T-helper 1 cell treated with Interleukin-12 subunit alpha and Interleukin-12 subunit beta and Interleukin-4 antibody, amounts not matched to agents 30 ng/mL and 1 ng/mL, for 36 hours (primary cell): ENCODE data around the gene PREX1. TPM values are rescaled to one million over a fixed set of nuclear protein-coding genes. Genes with fewer than 3 reads are reported as not detected.

Experiments
- intact Hi-C: fragments of 100-400 bp; cut with micrococcal nuclease; formaldehyde crosslinking; loops from one replicate; pipeline ENCODE4 v1.15.1; 2024
- total RNA-seq: library from RNA; stranded (reverse); gene quantifications from 2 replicates; pipeline ENCODE4 v1.2.3, GENCODE V29; 2022

Gene PREX1
- total RNA-seq, 1 donor from 2014 or later: 119 TPM

GRCh38 chr20:48738094-48738398, 89.8 kb downstream of the PREX1 start:
- intact Hi-C loops: loop anchor here (5.0 to 10.0 kb wide), 2 partner anchors 44 to 167 kb away; no protein-coding TSS in a partner anchor

DNA sequence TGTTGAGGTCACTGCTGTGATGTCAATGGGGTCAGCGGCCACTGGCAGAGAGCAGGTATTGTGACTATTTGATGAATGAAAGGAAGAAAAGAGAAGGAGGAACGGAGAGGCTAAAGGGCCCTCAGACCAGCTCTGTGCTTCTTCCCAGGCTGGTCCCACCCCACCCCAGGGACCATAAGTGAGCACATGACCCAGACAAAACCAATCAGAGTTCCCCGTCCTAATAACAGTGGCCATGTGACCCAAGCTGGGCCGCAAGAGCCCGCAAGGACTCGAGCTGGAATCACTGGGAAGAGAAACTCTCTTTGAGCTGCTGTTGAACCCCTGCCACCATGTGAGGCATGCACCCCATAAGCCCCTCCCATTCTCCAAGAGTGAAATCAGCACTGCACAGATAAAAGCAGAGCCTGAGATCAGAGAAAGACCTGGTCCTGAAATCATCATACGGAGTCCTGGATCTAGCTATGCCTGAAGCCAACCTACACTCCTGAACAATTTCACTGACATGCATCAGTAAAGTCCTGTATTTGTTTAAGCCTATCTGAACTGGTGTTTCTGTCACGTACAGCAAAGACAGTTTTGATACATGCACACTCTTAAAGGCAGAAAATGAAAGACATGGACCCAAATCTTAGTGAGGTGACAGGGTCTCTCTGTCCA, 90.2 kb downstream of the PREX1 start:
- intact Hi-C loops: loop anchor here (5.0 to 10.0 kb wide), 2 partner anchors 45 to 167 kb away; no protein-coding TSS in a partner anchor

DNA sequence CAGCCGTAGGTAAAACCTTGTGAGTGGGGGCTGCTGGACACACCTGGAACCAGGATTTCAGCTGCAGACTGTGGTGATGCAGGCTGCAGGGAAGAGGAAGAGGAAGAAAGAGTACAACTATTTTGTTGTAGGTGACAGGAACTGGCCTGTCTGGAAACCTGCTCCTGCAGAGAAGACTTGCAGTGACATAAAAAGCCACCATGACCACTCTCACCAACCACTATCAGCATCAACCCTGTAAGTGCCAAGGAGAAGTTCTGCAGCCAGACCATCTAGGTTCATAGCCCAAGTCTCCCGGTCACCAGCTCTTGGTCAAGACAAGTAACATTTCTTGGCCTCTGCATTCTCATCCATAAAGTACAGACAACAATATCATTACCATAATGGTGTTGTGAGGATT, 91.2 kb downstream of the PREX1 start:
- intact Hi-C loops: loop anchor here (5.0 to 10.0 kb wide), 2 partner anchors 46 to 168 kb away; no protein-coding TSS in a partner anchor

- intact Hi-C loops: loop anchor here (5.0 to 10.0 kb wide), 2 partner anchors 46 to 169 kb away; no protein-coding TSS in a partner anchor
Observed at GRCh38 chr20:48736231-48736630, 91.6 kb downstream of the PREX1 start.

GRCh38 chr20:48735112-48735511, 92.7 kb downstream of the PREX1 start:
- intact Hi-C loops: loop anchor here (5.0 to 10.0 kb wide), 2 partner anchors 47 to 170 kb away; no protein-coding TSS in a partner anchor

DNA sequence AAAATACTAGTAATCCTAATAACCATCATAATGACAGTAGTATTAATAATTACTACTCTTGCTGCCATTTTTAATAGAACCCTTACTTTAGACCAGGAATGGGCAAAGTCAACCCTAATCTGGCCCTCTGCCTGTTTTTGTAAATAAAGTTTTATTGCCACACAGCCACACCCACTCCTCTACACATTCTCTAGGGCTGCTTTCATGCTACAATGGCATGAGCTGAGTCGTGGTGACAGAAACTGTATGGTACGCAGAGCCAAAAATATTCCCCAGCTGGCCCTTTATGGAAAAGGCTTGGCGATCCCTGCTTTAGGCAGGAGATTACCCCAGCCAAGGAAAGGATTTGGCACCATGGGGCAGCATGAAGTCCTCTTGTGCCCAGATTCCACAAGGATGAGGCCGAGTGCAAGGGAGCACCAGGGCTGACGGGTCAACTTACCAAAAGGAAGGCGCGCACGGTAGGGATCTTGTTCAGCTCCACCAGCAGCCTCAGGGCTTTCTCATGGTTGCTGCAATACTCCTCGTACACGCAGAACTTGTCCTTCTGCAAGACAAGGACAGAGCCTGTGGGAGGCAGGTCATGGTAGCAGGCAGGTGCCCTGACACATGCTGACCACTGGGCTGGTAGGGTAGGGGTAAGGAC, 93.6 kb downstream of the PREX1 start:
- intact Hi-C loops: loop anchor here (10.0 kb wide), 1 partner anchor 171 kb away; no protein-coding TSS in a partner anchor

DNA sequence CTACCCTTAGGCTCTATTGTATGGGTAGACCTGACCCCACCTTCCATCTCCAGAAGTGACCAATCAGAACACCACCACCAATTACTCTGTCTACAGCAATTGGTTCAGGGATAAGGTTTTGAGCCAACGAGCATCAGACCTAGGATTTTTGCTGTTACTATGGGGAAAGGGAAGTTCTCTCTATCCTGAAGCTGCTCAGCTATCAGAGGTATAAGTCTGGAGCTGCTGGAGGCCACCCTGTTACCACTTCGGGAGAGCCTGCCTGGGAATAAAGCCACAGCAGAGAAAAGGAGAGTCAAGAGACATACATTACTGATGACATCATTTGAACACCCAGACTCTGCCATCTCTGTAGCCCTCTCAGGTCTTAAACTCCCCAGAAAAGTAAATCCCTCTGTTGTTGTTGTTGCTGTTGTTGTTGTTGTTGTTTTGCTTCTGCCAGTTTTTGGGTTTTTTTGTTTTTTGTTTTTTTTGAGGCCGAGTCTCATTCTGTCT, 94.5 kb downstream of the PREX1 start:
- intact Hi-C loops: loop anchor here (10.0 kb wide), 1 partner anchor 171 kb away; no protein-coding TSS in a partner anchor

- intact Hi-C loops: loop anchor here (10.0 kb wide), 1 partner anchor 173 kb away; no protein-coding TSS in a partner anchor
Observed at GRCh38 chr20:48732081-48732829, 95.5 kb downstream of the PREX1 start.

DNA sequence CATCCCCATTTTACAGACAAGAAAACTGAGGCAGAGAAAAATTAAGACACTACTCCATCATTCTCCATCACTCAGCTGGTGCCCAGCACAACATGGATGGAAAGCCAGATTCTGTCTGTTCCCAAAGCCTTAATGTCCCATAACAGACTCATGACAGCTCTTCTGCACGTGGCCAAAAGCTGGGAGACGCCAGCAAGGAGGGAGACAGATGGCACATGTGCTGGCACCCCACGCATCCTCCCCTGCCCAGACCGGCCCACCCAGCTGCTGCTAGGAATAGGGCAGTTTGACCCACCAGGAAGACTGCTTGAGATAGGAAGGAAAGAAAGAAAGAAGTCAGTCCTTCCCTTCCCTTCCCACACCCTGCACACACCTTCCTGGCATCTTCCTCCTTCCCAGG, 96.3 kb downstream of the PREX1 start:
- intact Hi-C loops: loop anchor here (10.0 kb wide), 1 partner anchor 173 kb away; no protein-coding TSS in a partner anchor

DNA sequence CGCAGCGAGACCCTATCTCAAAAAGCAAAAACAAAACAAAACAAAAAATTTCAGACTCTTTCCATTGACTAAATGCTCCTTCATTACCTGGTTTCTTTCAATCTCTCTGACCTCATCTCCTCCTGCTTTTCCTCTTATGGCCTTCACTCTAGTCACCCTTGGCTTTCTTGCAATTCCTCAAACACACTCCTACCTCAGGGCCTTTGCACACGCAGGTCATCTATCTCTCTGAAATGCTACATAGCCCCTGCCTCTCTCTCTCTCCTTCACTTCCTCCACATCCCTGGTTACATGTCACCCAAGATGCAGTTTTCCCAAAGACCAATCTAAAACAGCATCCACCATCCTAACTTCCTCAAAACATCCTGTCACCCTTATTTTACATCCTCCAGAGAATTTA, 96.8 kb downstream of the PREX1 start:
- intact Hi-C loops: loop anchor here (10.0 kb wide), 1 partner anchor 174 kb away; no protein-coding TSS in a partner anchor

- intact Hi-C loops: no loop called here
Observed at GRCh38 chr20:48729538-48729937, 98.3 kb downstream of the PREX1 start.

GRCh38 chr20:48728042-48728825, 99.6 kb downstream of the PREX1 start:
- intact Hi-C loops: no loop called here

DNA sequence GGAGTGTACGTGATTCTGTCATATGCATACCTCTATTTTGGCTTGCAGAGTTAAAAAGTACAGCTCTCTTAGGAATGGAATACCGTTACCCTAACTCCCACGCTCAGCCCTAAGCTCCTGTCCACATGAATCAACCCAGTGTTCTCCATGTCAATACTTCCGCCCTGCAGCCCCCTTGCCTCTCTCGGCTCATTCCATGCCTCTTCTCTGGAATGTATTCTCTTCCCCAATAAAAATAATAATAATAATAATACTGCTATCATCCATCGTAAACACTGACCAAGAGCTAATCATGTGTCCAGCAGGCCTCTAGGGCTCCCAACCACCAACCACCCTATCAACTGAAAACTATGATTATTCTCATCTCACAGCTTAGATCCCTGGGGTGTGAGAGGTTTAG, 100.6 kb downstream of the PREX1 start:
- intact Hi-C loops: no loop called here

GRCh38 chr20:48725555-48725991, 102.2 kb downstream of the PREX1 start:
- intact Hi-C loops: no loop called here

- intact Hi-C loops: no loop called here
Observed at GRCh38 chr20:48724891-48725554, 102.8 kb downstream of the PREX1 start.

- intact Hi-C loops: no loop called here
Observed at GRCh38 chr20:48724382-48724781, 103.4 kb downstream of the PREX1 start.

- intact Hi-C loops: no loop called here
Observed at GRCh38 chr20:48723308-48724264, 104.2 kb downstream of the PREX1 start.

GRCh38 chr20:48722737-48723191, 105.0 kb downstream of the PREX1 start:
- intact Hi-C loops: no loop called here
